ENCODE measurements around the gene ZMYND8.
"Not testable (repeated sequence)": the region's sequence is repeated elsewhere in the genome, so short reads cannot be mapped to it uniquely, and the experiment has no call there.

Gene ZMYND8

GRCh38 chr20:47370850-47371782 is 14.6 kb upstream of the ZMYND8 start:
- DNase-seq: no peak

- no peak for DNase-seq
Observed at GRCh38 chr20:47370214-47370613, 13.7 kb upstream of the ZMYND8 start.

DNA sequence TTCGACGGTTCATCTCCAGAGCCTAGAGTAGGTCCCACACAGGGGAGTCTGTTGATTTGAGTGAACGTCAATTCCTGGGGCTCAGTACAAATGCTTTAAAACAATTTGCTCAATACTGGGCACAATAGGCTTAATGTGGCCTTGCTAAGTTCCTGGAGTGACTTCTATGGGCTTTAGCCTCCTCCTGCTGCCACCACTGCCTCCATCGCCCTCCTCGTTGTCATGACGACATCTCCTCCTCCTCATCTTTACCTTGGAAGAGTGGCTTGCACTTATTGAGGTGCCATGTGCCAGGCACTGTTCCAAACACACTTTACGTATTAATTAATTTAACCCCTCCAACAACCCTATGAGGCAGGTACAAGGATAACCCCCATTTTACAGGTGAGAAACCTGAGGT is 11.8 kb upstream of the ZMYND8 start:
- no peak for DNase-seq

- DNase-seq: not testable (repeated sequence)
Observed at GRCh38 chr20:47366301-47366700, 9.8 kb upstream of the ZMYND8 start.

DNA sequence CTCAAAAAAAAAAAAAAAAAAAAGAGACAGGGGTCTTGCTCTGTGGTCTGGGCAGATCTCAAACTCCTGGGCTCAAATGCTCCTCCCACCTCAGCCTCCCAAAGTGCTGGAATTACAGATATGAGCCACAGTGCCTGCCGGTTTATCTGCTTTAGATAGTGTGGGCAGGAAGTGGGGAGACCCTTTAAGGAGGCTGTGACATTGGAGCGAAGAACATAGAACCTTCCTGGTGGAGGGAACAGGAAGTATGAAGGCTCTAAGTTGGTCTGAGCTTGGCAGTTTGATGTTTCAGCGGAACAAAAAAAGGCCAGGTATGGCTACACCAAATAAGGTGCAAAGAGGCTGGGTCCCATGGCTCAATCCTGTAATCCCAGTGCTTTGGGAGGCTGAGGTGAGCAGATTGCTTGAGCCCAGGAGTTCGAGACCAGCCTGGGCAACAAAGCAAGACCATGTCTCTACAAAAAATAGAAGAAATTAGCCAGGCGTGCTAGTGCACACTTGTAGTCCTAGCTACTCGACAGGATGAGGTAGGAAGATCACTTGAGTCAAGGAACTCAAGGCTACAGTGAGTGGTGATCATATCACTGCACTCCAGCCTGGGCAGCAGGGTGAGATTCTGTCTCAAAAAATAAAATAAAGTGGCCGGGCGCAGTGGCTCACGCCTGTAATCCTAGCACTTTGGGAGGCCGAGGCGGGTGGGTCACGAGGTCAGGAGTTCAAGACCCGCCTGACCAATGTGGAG is 8.7 kb upstream of the ZMYND8 start:
- DNase-seq: no peak

DNA sequence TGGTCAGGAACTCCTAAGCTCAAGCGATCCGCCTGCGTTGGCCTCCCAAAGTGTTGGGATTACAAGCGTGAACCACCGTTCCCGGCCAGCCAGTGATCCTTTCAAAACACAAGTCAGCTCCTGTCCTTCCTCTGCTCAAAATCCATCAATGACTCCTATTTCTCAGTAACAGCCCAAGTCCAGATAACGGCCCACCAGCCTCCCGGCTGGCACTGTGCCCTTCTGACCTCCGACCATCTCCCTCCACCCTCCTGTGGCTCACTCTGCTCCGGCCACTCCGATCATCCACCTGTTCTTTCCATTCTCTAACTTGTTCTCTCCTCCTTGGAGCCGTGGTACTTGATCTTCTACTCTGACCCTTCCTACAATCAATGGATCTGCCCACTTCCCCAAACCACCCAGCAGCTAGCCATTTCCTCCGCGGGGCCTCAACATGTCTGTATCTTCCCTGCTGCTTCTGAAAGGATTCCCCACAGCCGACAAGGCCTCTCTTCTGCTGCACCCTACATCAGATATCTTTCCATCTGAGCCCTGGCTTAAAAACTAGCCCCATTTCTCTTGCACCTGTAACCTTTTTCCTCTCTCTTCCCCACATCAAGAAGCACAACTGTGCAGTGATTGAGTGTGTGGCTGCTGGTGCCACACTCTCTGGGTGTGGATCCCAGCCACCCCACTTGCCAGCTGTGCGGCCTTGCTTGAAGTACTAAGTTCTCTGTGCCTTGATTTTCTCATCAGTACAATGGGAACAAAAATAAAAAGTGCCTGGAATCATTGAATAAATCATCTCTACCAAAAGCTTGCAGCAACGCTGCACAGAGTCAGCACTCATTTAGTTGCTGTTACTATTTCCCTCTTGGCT is 6.1 kb upstream of the ZMYND8 start:
- DNase-seq: no peak

DNA sequence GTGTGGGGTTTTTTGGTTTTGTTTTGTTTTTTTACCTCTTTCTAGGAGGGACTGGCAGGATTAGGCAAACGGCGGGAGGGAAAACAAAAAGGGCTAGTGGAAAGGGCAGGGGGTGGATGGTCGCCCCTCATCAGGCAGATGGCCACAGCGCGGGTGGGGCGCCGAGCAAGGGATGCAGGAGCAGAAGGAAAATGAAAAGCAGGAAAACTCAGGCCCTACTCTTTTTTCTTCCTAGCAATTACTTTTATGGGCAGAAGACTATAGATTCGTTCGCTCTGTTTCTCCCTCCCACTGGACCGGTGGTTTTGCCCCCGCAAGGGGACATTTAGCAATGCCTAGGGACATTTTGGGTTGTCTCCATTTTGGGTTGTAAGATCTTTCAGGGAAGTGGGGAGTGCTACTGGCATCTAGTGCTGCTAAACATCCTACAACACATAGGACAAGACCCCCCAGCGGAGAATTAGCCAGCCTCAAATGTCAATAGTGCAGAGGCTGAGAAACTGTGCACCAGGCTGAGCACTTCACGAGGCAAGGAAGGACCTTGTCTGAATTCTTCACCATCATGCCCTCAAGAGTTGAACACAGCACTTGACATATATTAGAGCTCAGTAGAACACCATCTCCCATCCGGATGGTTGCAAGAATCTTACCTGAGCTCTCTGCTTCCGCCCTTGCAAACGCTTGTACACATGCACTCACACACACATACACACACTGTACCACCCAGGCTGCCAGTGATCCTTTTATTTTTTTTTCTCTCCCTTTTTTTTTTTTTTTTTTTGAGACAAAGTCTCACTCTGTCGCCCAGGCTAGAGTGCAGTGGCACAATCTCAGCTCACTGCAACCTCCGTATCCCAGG is 4.8 kb upstream of the ZMYND8 start:
- DNase-seq: no peak

DNA sequence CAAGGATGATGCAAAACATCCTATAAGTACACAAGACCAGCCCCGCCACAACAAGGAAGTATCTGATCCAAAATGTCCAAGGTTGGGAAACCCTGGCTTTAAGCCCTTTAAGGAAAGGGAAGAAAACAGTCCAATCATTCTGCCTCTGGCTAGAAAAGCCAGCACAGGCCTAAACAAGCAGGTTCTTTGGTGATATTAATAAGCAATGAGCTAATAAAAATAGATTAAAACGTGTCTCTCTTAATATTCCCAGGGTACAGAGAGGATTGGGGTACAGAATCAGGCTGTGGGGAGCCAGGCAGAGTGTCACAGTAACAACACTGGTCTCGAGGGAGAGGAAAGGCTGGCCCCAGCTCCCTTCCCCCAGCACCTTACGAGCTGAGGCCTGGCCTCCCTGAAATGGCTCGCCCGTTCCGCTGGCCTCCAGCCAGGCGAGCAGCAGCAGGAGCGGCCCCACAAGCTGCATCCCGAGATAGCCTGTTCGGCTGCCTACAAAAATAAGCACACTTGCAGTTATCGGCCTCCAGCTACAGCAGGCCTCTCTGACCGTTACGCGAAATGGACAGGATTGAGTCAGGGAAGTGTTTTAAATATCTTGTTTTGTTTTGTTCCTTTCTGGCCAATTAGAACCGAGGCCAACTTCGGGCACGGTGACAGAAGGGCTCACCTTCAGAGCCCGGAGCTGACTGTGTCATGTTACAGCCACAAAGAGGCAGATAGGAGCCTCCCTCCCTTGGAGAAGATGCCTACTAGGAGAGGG is 4.0 kb upstream of the ZMYND8 start:
- no peak for DNase-seq

GRCh38 chr20:47359530-47360296 is 3.2 kb upstream of the ZMYND8 start:
- DNase-seq: no peak

- no peak for DNase-seq
Observed at GRCh38 chr20:47358672-47359529, 2.4 kb upstream of the ZMYND8 start.

DNA sequence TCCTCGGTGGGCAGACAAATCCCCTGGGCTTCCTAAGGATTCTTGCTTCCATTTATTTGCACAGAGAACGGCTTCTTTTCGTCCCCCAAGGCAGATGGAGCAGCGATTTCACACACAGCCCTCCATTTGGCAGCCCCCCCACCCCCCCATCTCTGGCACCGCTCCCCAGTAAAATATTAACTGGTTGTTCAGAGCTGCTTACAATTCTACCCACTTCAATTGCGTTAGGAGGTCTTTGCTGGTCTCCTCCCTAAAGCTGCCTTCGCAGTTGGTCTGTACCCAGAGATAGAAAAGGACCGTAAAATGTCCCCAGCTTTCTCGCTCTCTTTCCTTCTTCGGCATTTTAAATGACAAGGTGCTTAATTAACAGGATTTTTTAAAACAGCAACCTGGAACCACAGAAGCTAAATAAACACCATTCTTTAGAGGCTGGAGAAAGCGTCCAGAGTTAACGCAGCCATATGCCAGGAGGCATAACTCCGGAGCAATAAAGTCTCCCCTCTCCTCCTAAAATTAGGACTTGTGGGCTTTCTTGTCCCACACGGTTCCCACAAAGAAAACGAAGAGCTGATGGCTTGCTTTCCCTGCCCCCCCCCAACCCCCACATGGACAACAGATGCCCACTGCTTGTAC is 1.7 kb upstream of the ZMYND8 start:
- no peak for DNase-seq

GRCh38 chr20:47357296-47358038 is 968 bp upstream of the ZMYND8 start:
- peak; percentile 78 to 79 for DNase-seq

GRCh38 chr20:47356220-47356525 is 326 bp downstream of the ZMYND8 start:
- DNase-seq: no peak

- peak; percentile 13 to 23 for DNase-seq
Observed at GRCh38 chr20:47355489-47356219, 845 bp downstream of the ZMYND8 start.

DNA sequence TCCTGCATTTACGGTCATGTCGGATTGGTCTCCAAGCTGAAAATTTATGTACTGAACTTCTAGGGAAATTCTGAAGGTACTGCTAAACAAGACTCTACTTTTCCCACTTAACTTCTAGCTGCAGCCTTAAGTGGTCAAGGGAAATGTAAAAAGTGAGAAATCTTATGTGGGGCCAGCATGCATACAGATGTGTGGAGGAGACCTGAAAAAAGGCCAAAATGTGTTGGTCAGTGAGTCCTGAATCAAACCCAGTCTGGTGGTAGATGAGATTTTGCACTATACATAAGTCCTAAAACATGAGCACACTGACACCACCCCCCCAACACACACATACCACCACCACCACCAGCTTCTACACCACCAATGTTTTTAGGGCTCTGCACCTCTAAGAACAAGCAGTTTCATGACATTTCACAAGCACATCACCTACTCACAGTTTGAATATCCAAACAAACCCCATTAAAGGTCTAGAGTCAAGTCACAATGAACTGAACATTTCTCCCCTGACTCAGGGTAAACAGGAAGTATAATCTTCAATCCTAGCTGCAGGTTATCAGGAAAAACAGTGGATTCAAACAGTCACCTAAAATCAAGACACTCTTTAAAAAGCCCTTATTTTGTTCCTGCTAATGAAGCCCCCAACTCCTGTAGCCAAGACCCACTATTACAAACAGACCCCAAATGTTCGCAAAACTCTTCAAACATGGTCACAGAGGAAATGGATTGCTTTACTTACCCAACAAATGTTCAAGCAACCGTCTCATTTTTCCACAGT is 1.6 kb downstream of the ZMYND8 start:
- DNase-seq: no peak

DNA sequence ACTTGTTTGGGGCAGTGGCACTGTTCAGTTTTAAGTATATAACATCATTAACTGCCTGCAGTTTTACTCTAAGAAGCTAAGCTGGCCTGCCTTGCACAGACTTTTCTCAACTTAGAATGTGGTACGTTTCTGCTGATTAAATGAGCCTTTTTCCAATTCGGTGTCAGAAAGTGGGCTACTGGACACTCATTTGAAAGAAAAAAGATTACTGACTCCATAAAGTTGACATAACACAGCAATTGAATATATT is 2.1 kb downstream of the ZMYND8 start:
- no peak for DNase-seq

Data from activated CD4-positive, alpha-beta T cell treated with anti-CD3 and anti-CD28 coated beads, Interleukin-2, amount 50 U/mL, for 48 hours (primary cell).